Parathyroid adenoma (tissue), 2 donors: ENCODE results near the gene SYNM.

Experiments used
- H2AFZ ChIP-seq: fragments of 300-600 bp; sonication (generic); one replicate; pipeline ENCODE4 v1.7.0; 2017; ENCODE audit warnings: antibody characterized with exemption, mild to moderate bottlenecking
- H3K27ac ChIP-seq: fragments of 300-600 bp; sonication (generic); one replicate; pipeline ENCODE4 v1.7.0; 2017
- H3K27me3 ChIP-seq: fragments of 300-600 bp; sonication (generic); one replicate; pipeline ENCODE4 v1.7.0; 2017; ENCODE audit warnings: low read length; ENCODE audit not compliant: control insufficient read depth, insufficient read depth
- H3K36me3 ChIP-seq: fragments of 300-600 bp; sonication (generic); one replicate; pipeline ENCODE4 v1.7.0; 2017; ENCODE audit warnings: low read length; ENCODE audit not compliant: control insufficient read depth, insufficient read depth
- H3K4me1 ChIP-seq: fragments of 300-600 bp; sonication (generic); one replicate; pipeline ENCODE4 v1.7.0; 2017; ENCODE audit warnings: control low read depth
- H3K4me2 ChIP-seq: fragments of 300-600 bp; sonication (generic); one replicate; pipeline ENCODE4 v1.7.0; 2017; ENCODE audit warnings: low read length
- H3K4me3 ChIP-seq: fragments of 300-600 bp; sonication (generic); one replicate; pipeline ENCODE4 v1.7.0; 2017; ENCODE audit warnings: low read depth, low read length
- H3K79me2 ChIP-seq: fragments of 300-600 bp; sonication (generic); one replicate; pipeline ENCODE4 v1.7.0; 2017; ENCODE audit warnings: control low read depth
- H3K9ac ChIP-seq: fragments of 300-600 bp; sonication (generic); one replicate; pipeline ENCODE4 v1.7.0; 2017; ENCODE audit warnings: mild to moderate bottlenecking
- H3K9me3 ChIP-seq: fragments of 300-600 bp; sonication (generic); one replicate; pipeline ENCODE4 v1.7.0; 2017; ENCODE audit warnings: low read length; ENCODE audit not compliant: control insufficient read depth
- CTCF ChIP-seq: fragments of 300-600 bp; sonication (generic); IDR thresholded peaks from one replicate; pipeline ENCODE4 v1.7.0; 2017; ENCODE audit warnings: antibody characterized with exemption, mild to moderate bottlenecking
- donor health status: primary hyperparathyroidism.

Gene SYNM

GRCh38 chr15:99118258-99118632 lies 13.4 kb downstream of the SYNM start:
- H3K79me2 ChIP-seq, result no peaks in the 10 kb centered on the region
- TF ChIP-seq CTCF, result no peak
- no peak overlapping the region for H3K9ac ChIP-seq
- H3K4me3 ChIP-seq, result no peak overlapping the region
- H3K4me2 ChIP-seq, result no peak overlapping the region
- H3K36me3 ChIP-seq, result no peaks in the 10 kb centered on the region
- H3K9me3 ChIP-seq, result no peaks in the 10 kb centered on the region
- no peaks in the 10 kb centered on the region for H3K27me3 ChIP-seq
- no peaks in the 10 kb centered on the region for H3K4me1 ChIP-seq
- H2AFZ ChIP-seq, result no peak overlapping the region
- no peak overlapping the region for H3K27ac ChIP-seq

- Histone ChIP-seq H3K9ac (no peak overlapping the region), H2AFZ (no peak overlapping the region), H3K79me2 (no peaks in the 10 kb centered on the region), H3K27ac (no peak overlapping the region), H3K4me3 (no peak overlapping the region), H3K9me3 (no peaks in the 10 kb centered on the region), H3K4me1 (no peaks in the 10 kb centered on the region), H3K36me3 (no peaks in the 10 kb centered on the region), H3K27me3 (no peaks in the 10 kb centered on the region), H3K4me2 (no peak overlapping the region)
- TF ChIP-seq CTCF, result no peak
These were observed 14.1 kb downstream of the SYNM start for GRCh38 chr15:99118801-99119546.

- TF ChIP-seq CTCF, result no peak
- H3K4me2 ChIP-seq, result no peak overlapping the region
- H3K4me3 ChIP-seq, result no peak overlapping the region
- H3K36me3 ChIP-seq, result no peaks in the 10 kb centered on the region
- no peaks in the 10 kb centered on the region for H3K27me3 ChIP-seq
- H3K27ac ChIP-seq, result no peak overlapping the region
- H3K4me1 ChIP-seq, result no peaks in the 10 kb centered on the region
- H3K9ac ChIP-seq, result no peak overlapping the region
- no peaks in the 10 kb centered on the region for H3K79me2 ChIP-seq
- H2AFZ ChIP-seq, result no peak overlapping the region
- no peaks in the 10 kb centered on the region for H3K9me3 ChIP-seq
These were observed 15.3 kb downstream of the SYNM start for GRCh38 chr15:99120050-99120777.

GRCh38 chr15:99121207-99121606 lies 16.3 kb downstream of the SYNM start:
- Histone ChIP-seq H3K79me2 (no peaks in the 10 kb centered on the region), H3K36me3 (no peaks in the 10 kb centered on the region), H3K27ac (no peak overlapping the region), H3K9ac (no peak overlapping the region), H2AFZ (no peak overlapping the region), H3K9me3 (no peaks in the 10 kb centered on the region), H3K4me2 (no peak overlapping the region), H3K4me1 (no peaks in the 10 kb centered on the region), H3K4me3 (no peak overlapping the region), H3K27me3 (no peaks in the 10 kb centered on the region)
- no peak for TF ChIP-seq CTCF
